Measurements from ENCODE around the gene EPB41L2. TPM values are rescaled to one million over a fixed set of nuclear protein-coding genes. Genes with fewer than 3 reads are reported as not detected.

Gene EPB41L2
- total RNA-seq, 1 donor from 2014 or later = 61.8 TPM

DNA sequence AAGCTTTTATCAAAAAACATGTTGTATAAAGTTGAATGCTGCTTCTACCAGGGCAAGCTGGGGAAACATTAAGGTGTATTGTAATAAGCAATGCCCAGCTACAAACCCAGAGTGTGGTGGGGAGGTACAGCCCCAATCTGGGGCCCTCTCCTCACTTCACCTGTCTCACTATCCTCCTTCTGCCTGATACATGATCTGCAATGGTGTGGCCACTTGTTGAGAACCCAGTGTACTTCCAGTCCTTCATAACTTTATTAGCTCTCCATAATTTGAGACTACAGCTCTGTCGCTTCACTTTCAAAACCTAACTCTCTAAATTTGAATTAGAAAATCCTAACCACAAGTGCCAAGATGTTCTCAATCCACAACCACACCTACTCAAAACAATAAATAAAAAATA lies 84.9 kb downstream of the EPB41L2 start:
- peaks cover 14% of the 10 kb centered on the region for H3K4me1 Mint-ChIP-seq
- no peaks in the 10 kb centered on the region for H3K27me3 Mint-ChIP-seq (ENCODE audit: insufficient read depth, low read depth)
- Histone ChIP-seq H3K9ac (no peak overlapping the region), H3F3A (ENCODE audit: low read depth) (no peaks in the 10 kb centered on the region), H3K4me2 (no peak overlapping the region), H3K27me3 (no peaks in the 10 kb centered on the region), H4K20me1 (ENCODE audit: low read depth) (no peaks in the 10 kb centered on the region), H3K36me3 (no peaks in the 10 kb centered on the region), H3K9me3 (ENCODE audit: low read depth) (no peaks in the 10 kb centered on the region), H2AFZ (replicated peaks) (no peak overlapping the region), H3K4me3 (no peak overlapping the region), H3K27ac (no peak overlapping the region), H3K79me2 (ENCODE audit: low read depth) (peaks cover 25% of the 10 kb centered on the region), H3K4me1 (peaks cover 10% of the 10 kb centered on the region)
- no peak overlapping the region for H3K27ac Mint-ChIP-seq
- TF ChIP-seq EZH2 (IDR thresholded peaks at IDR 0.05) (no peak), EZH2phosphoT487 (IDR thresholded peaks at IDR 0.05) (no peak)
- TF ChIP-seq, protein P1, sequence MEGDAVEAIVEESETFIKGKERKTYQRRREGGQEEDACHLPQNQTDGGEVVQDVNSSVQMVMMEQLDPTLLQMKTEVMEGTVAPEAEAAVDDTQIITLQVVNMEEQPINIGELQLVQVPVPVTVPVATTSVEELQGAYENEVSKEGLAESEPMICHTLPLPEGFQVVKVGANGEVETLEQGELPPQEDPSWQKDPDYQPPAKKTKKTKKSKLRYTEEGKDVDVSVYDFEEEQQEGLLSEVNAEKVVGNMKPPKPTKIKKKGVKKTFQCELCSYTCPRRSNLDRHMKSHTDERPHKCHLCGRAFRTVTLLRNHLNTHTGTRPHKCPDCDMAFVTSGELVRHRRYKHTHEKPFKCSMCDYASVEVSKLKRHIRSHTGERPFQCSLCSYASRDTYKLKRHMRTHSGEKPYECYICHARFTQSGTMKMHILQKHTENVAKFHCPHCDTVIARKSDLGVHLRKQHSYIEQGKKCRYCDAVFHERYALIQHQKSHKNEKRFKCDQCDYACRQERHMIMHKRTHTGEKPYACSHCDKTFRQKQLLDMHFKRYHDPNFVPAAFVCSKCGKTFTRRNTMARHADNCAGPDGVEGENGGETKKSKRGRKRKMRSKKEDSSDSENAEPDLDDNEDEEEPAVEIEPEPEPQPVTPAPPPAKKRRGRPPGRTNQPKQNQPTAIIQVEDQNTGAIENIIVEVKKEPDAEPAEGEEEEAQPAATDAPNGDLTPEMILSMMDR (IDR thresholded peaks at IDR 0.05) = no peak
- no peak for DNase-seq (ENCODE audit: low spot score)
- peaks cover 2% of the 10 kb centered on the region for H3K36me3 Mint-ChIP-seq
- H3K9me3 Mint-ChIP-seq = peaks cover 3% of the 10 kb centered on the region
- no peak overlapping the region for H3K4me3 Mint-ChIP-seq

DNA sequence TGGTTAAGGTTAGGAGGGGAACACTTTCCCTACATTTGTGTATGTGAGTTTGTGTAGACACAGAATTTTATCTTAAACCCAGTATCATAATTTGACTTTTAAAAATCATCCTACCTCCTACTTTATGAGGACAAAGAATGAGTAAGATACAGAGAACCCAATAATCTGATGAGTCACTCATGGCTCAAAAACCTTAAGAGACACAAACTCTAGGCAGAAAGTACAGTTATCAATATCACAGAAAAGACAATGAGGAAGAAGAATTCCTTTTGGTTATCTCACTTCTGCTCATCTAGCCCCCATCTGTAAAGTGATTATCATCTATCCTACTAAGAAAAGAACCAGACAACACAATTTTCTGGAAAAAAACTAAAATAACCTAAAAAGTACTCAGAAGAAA lies 87.7 kb downstream of the EPB41L2 start:
- peaks cover 2% of the 10 kb centered on the region for H3K36me3 Mint-ChIP-seq
- TF ChIP-seq EZH2phosphoT487 (IDR thresholded peaks at IDR 0.05) (no peak), EZH2 (IDR thresholded peaks at IDR 0.05) (no peak)
- TF ChIP-seq, protein P1 (IDR thresholded peaks at IDR 0.05) = no peak
- peaks cover 14% of the 10 kb centered on the region for H3K4me1 Mint-ChIP-seq
- H3K79me2 ChIP-seq (ENCODE audit: low read depth) = peaks cover 19% of the 10 kb centered on the region
- DNase-seq (ENCODE audit: low spot score) = no peak
- no peaks in the 10 kb centered on the region for H3K27me3 ChIP-seq
- no peak overlapping the region for H3K4me3 ChIP-seq
- H3K27me3 Mint-ChIP-seq (ENCODE audit: insufficient read depth, low read depth) = no peaks in the 10 kb centered on the region
- H3K4me1 ChIP-seq = peaks cover 4% of the 10 kb centered on the region
- no peak overlapping the region for H2AFZ ChIP-seq (replicated peaks)
- no peak overlapping the region for H3K4me3 Mint-ChIP-seq
- H3K36me3 ChIP-seq = no peaks in the 10 kb centered on the region
- H3F3A ChIP-seq (ENCODE audit: low read depth) = no peaks in the 10 kb centered on the region
- no peaks in the 10 kb centered on the region for H3K9me3 ChIP-seq (ENCODE audit: low read depth)
- no peaks in the 10 kb centered on the region for H4K20me1 ChIP-seq (ENCODE audit: low read depth)
- H3K4me2 ChIP-seq = no peak overlapping the region
- H3K9me3 Mint-ChIP-seq = peaks cover 3% of the 10 kb centered on the region
- no peak overlapping the region for H3K9ac ChIP-seq
- H3K27ac Mint-ChIP-seq = no peak overlapping the region
- H3K27ac ChIP-seq = no peak overlapping the region

DNA sequence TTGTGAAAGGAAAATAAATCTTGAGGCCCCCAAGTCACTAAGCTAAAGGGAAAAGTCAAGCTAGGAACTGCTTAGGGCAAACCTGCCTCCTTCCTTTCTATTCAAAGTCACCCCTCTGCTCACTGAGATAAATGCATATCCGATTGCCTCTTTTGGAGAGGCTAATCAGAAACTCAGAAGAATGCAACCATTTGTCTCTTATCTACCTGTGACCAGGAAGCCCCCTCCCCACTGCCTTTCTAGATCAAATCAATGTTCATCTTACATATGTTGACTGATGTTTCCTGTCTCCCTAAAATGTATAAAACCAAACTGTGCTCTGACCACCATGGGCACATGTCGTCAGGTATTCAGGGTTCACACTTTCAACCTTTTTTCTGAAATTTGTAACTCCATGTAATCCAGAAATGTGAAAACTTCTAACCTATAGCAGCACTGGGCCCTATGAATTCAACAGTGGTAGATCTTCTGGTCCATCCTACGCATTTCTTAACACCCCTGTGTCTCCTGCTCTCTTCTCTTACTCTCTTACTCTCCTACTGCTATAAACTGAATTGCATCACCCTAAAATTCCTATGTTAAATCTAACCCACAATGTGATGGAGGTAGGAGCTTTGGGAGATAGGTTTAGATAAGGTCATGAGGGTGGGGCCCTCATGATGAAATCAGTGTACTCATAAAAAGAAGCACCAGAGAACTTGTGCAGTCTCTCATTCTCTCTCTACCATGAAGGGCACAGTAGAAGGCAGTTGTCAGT lies 89.3 kb downstream of the EPB41L2 start:
- TF ChIP-seq, protein P1 (IDR thresholded peaks at IDR 0.05) = no peak
- TF ChIP-seq EZH2phosphoT487 (IDR thresholded peaks at IDR 0.05) (no peak), EZH2 (IDR thresholded peaks at IDR 0.05) (no peak)
- Histone ChIP-seq H3K27me3 (no peaks in the 10 kb centered on the region), H3K9me3 (ENCODE audit: low read depth) (no peaks in the 10 kb centered on the region), H3K4me3 (no peak overlapping the region), H4K20me1 (ENCODE audit: low read depth) (peaks cover 3% of the 10 kb centered on the region), H3K9ac (no peak overlapping the region), H3K27ac (no peak overlapping the region), H3K4me1 (no peaks in the 10 kb centered on the region), H3K4me2 (no peak overlapping the region), H2AFZ (replicated peaks) (no peak overlapping the region), H3K79me2 (ENCODE audit: low read depth) (peaks cover 31% of the 10 kb centered on the region), H3K36me3 (no peaks in the 10 kb centered on the region), H3F3A (ENCODE audit: low read depth) (no peaks in the 10 kb centered on the region)
- peaks cover 6% of the 10 kb centered on the region for H3K4me1 Mint-ChIP-seq
- no peaks in the 10 kb centered on the region for H3K27me3 Mint-ChIP-seq (ENCODE audit: insufficient read depth, low read depth)
- DNase-seq (ENCODE audit: low spot score) = no peak
- no peak overlapping the region for H3K4me3 Mint-ChIP-seq
- H3K9me3 Mint-ChIP-seq = peaks cover 3% of the 10 kb centered on the region
- no peak overlapping the region for H3K27ac Mint-ChIP-seq
- H3K36me3 Mint-ChIP-seq = peaks cover 2% of the 10 kb centered on the region
